ENCODE data around the gene DYNC1H1. TPM values are rescaled to one million over a fixed set of nuclear protein-coding genes. Genes with fewer than 3 reads are reported as not detected.

DYNC1H1 gene
- total and polyA plus RNA-seq, 7 donors = 117 to 634 (median 332) TPM

DNA sequence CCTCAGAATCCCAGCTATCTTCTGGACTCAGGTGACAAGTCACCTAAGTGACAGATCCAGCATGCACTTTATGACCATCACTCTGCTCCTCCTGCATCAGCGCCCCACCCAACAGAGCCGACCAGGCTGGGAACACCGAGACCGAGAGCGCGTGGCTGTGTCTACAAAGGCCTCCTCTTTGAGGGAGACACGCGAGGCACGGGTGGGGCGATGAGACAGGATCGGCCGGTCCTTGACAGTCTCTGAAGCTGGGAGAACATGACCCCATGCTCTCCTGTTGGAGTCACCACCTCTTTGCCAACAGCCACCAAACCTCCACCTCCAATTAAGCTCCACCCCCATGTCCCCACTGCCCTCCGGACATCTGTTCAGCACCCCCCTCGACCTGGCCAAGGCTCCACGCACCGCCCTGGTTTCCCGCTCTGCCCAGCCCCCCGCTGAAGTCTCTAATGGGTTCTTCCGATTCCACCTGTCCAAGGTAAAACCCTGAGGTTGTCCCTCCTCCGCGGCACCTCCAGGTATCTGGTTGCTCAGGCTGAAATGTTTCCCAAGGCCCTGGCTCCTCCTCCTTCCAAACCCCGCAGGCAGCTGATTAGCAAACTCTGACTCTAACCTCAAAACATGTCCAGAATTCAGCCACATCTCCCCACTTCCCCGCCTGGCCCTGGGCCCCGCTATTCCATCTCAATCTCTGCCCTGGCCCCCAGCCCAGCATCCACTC lies 91.0 kb downstream of the DYNC1H1 start:
- TF ChIP-seq CTCF (IDR thresholded peaks at IDR 0.05) = no peak
- WGBS, 3 donors = 81 to 84% (median 81%) methylated on average over 24 of the region's 24 CpGs
- H3K27me3 ChIP-seq (ENCODE audit: insufficient read depth in 3 of 3, low read length in 2 of 3) = no peaks in the 10 kb centered on the region
- peak in 1 of 2 donors; percentile 57 for DNase-seq
- no peak overlapping the region for H3K4me3 ChIP-seq
- H3K27ac ChIP-seq = no peak overlapping the region
- intact Hi-C loops (cut with DNase I) = no loop called here
- ATAC-seq = no peak
- peaks cover 7% of the 10 kb centered on the region for H3K4me1 ChIP-seq
- peaks cover 0 to 31% of the 10 kb centered on the region in 2 donors for H3K36me3 ChIP-seq (ENCODE audit: insufficient read depth in 1 of 2, low read depth in 1 of 2)
- H3K9me3 ChIP-seq = no peaks in the 10 kb centered on the region

DNA sequence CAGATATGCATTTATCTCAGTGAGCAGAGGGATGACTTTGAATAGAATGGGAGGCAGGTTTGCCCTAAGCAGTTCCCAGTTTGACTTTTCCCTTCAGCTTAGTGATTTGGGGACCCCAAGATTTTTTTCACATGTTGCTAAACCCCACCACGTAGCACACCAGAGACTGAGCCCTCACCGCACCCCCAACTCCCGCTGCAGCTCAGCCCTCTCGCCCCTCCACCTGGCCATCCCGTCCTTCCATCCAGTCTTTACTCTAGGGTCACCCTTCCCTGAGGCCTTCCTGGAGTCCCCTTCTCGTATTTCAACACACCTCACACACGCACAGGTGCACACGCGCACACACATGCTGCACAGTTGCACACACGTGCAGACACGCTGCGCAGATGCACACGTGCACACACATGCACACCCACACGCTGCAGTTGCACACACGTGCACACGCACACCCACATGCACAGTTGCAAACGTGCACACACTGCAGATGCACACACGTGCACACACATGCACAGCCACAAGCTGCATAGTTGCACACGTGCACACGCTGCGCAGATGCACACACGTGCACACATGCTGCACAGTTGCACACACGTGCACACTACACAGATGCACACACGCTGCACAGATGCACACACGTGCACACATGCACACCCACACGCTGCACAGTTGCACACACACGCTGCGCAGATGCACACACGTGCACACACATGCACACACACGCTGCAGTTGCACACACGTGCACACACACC lies 92.5 kb downstream of the DYNC1H1 start:
- TF ChIP-seq CTCF (IDR thresholded peaks at IDR 0.05) = no peak
- H3K4me3 ChIP-seq = no peak overlapping the region
- H3K4me1 ChIP-seq = no peaks in the 10 kb centered on the region
- DNase-seq (peak in 1 of 2 donors; percentile 42), ATAC-seq (peak in 3 of 4 donors; percentile 11 to 24 (median 17))
- H3K27me3 ChIP-seq (ENCODE audit: insufficient read depth in 3 of 3, low read length in 2 of 3) = no peaks in the 10 kb centered on the region
- WGBS, 3 donors = 83 to 84% (median 83%) methylated on average over 31 of the region's 31 CpGs
- no peak overlapping the region for H3K27ac ChIP-seq
- no peaks in the 10 kb centered on the region for H3K9me3 ChIP-seq
- peaks cover 0 to 15% of the 10 kb centered on the region in 2 donors for H3K36me3 ChIP-seq (ENCODE audit: insufficient read depth in 1 of 2, low read depth in 1 of 2)
- intact Hi-C loops (cut with DNase I) = no loop called here

DNA sequence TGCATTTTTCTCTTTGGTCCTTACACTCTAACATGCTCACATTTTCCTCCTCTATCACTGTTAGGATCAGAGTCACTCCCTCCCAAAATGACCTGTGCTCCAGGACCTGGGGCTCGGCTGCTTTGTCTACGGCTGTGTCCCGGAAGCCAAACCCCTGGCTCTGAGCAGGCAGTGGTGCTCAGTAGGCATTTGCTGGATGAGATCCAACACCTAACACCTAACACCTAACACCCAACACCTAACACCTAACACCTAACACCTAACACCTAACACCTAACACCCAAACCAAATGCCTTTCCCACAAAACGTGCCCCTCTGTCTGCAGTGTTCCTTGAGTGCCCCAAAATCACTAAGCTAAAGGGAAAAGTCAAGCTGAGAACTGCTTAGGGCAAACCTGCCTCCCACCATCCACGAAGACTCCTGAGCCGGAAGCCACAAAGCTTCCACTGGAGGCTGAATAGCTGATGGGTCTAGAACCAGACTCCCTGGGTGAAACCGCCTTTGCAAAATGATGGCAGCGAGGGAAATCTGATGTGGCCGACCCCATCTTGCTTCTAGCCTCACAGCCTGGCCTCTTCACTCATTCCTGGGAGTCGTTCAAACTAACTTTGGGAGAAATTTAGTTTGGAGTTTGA lies 93.2 kb downstream of the DYNC1H1 start:
- no peak overlapping the region for H3K27ac ChIP-seq
- no peaks in the 10 kb centered on the region for H3K27me3 ChIP-seq (ENCODE audit: insufficient read depth in 3 of 3, low read length in 2 of 3)
- WGBS, 3 donors = 41 to 53% (median 49%) methylated on average over 10 of the region's 10 CpGs
- DNase-seq (peak in 1 of 2 donors; percentile 37), ATAC-seq (no peak)
- peaks cover 0 to 8% of the 10 kb centered on the region in 2 donors for H3K36me3 ChIP-seq (ENCODE audit: insufficient read depth in 1 of 2, low read depth in 1 of 2)
- no peaks in the 10 kb centered on the region for H3K9me3 ChIP-seq
- no peaks in the 10 kb centered on the region for H3K4me1 ChIP-seq
- no peak overlapping the region for H3K4me3 ChIP-seq
- intact Hi-C loops (cut with DNase I) = no loop called here
- TF ChIP-seq CTCF (IDR thresholded peaks at IDR 0.05) = no peak

- TF ChIP-seq CTCF (IDR thresholded peaks at IDR 0.05) = no peak
- H3K4me1 ChIP-seq = no peaks in the 10 kb centered on the region
- intact Hi-C loops (cut with DNase I) = no loop called here
- ATAC-seq = no peak
- DNase-seq = peak in 1 of 2 donors; percentile 4
- no peaks in the 10 kb centered on the region for H3K9me3 ChIP-seq
- H3K4me3 ChIP-seq = no peak overlapping the region
- peaks cover 0 to 3% of the 10 kb centered on the region in 2 donors for H3K36me3 ChIP-seq (ENCODE audit: insufficient read depth in 1 of 2, low read depth in 1 of 2)
- WGBS, 3 donors = 70 to 81% (median 75%) methylated on average over 7 of the region's 7 CpGs
- no peaks in the 10 kb centered on the region for H3K27me3 ChIP-seq (ENCODE audit: insufficient read depth in 3 of 3, low read length in 2 of 3)
- no peak overlapping the region for H3K27ac ChIP-seq
These were observed 93.8 kb downstream of the DYNC1H1 start for GRCh38 chr14:102058146-102058545.

Data from psoas muscle (tissue), 8 donors.